Left renal cortex interstitium (tissue), 4 donors: ENCODE measurements around the gene ADAMTS19. TPM values are rescaled to one million over a fixed set of nuclear protein-coding genes. Genes with fewer than 3 reads are reported as not detected.

Experiments used
- DNase-seq, 4 donors: peaks; one replicate each; pipeline ENCODE4 v3.0.0-alpha.2; 2013; ENCODE audit warnings: low read depth in 4 of 4, low spot score in 2 of 4, missing footprints in 1 of 4
- polyA plus RNA-seq, 4 donors: library from polyadenylated mRNA; unstranded; fragments of 120-200 nt; gene quantifications; one replicate each; pipeline ENCODE4 v1.2.1, GENCODE V29; 2013; ENCODE audit not compliant: insufficient read length in 4 of 4

The ADAMTS19 gene
- polyA plus RNA-seq, 4 donors, result 4.0 to 6.6 (median 6.2) TPM

DNA sequence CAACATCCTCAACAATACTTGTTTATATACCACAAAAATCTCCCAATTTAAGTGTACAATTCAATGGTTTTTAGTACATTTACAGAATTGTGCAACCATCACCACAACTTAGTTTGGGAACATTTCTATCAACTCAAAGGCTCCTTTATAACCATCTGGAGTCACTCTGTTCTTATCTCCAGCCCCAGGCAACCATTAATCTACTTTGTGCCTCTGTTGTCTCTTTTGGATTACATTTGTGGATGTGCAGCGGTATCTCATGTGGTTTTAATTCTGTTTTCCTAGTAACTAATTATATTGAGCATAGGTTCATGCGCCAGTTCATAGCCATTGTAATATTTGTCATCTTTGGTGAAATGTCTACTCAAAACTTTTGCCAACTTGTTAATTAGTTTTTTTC, 14.4 kb downstream of the ADAMTS19 start:
- no peak for DNase-seq

GRCh38 chr5:129476751-129477150, 16.7 kb downstream of the ADAMTS19 start:
- DNase-seq, result no peak

DNA sequence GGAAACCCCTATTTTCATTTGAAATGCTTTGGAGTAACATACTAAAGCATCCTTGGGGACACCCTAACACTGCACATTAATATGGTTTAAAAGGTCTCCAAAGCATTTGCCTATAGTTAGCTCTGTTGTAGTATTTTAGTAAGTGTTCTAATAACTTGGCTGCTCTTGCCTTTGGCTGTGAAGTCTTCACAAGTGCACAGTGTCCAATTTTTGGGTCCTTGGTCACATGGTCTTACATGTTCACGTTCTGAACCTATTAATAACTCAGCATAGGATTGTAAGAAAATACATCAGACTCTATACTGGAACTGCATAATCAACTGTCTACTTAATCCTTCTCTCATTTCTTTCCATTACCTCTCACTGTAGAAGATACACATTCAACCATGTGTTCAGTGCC, 17.4 kb downstream of the ADAMTS19 start:
- no peak for DNase-seq

GRCh38 chr5:129481161-129481560, 21.1 kb downstream of the ADAMTS19 start:
- no peak for DNase-seq

- DNase-seq, result no peak
These were observed 36.3 kb downstream of the ADAMTS19 start for GRCh38 chr5:129496421-129496820.

DNA sequence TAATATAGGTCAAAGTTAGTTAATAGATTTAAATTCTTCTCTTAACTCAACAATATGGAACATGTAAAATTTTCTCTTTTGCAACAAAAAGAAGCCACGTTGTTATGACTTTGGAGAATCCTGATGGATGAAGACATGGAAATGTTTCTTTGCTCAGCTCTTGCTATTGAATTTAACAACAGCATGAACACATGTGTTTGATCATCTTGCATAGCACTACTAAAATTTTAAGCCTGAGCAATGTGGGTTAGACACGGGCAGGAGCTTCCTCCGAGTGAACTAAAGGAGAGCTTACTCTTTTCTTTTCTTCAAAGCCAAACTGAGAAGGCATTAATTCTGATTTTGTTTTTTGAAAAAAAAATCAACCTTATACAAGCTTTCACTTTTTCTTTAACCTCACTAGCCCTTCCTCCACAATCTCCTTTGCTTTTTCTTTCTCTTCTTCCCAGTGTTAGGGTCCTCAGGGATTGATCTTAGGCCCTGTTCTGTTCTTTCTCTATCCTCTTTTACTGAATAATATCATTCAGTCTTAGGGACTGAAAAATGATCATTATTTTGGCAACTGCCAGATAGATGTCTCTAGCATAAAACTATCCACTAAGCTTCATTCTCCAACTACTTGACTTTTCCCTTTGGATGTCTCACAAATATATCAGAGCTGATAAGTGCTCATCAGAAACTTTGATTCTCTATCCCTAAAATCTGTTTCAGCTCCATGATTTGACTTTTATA, 36.9 kb downstream of the ADAMTS19 start:
- DNase-seq, result no peak

GRCh38 chr5:129499208-129499852, 39.2 kb downstream of the ADAMTS19 start:
- DNase-seq, result no peak

GRCh38 chr5:129500101-129500500, 40.0 kb downstream of the ADAMTS19 start:
- no peak for DNase-seq

GRCh38 chr5:129506086-129506485, 46.0 kb downstream of the ADAMTS19 start:
- no peak for DNase-seq

GRCh38 chr5:129506950-129507349, 46.9 kb downstream of the ADAMTS19 start:
- DNase-seq, result no peak

DNA sequence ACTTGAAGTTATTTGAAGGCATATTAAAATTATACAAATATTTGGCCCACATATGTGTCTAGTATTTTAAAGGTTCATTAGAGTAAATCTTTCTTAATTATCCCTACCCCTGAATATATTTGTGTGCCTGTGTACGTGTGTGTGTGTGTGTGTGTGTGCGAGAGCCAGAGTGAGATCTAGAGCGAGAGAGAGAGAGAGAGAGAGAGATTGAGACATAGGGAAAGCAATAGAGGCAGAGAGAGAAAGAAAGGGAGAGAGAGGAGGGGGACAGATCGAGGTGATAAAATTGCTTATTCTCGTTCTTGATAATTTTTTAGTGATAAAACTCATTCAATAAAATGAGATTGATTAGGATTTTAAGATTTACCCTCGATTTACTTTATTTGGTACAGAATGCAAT, 47.4 kb downstream of the ADAMTS19 start:
- no peak for DNase-seq

DNA sequence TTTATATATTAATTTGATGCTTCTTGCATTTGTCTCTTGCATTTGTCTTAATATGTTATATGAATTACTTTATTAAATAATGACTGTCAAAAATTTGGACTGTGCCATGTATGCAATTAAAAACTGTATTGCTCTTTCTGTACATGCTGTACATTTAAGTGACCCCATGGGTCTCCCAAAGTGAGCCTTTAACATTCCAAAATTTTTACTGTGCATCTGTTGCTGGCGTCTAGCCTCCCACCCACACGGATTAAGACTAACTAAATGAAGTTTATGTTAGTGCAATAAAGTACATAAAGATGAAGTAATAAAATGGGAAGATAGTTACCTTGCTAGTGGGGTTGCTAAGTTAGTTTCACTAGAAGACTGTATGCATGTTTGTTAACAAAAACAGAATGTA, 48.5 kb downstream of the ADAMTS19 start:
- DNase-seq, result no peak

- no peak for DNase-seq
These were observed 49.4 kb downstream of the ADAMTS19 start for GRCh38 chr5:129509363-129509975.

- no peak for DNase-seq
These were observed 51.2 kb downstream of the ADAMTS19 start for GRCh38 chr5:129511291-129511690.

DNA sequence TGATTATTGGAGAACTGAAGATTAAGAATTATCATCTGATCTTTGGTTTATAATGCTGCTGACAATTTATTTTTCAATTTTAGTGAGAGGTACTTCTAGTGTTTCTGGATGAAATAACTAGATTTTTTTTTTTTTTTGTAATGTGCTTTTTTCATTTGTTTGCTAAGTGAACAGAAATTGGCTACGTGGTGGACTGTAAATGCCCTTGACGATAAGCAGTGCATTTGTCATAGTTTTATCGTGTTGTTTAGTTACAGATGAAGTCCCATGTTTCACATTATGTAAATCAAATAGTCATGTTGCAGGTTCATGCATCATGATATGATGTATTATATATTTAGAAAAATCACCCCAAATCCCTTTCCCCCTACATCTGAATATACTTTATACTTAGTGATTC, 81.0 kb downstream of the ADAMTS19 start:
- DNase-seq, result no peak

- DNase-seq, result no peak
These were observed 81.7 kb downstream of the ADAMTS19 start for GRCh38 chr5:129541648-129542251.

- DNase-seq, result no peak
These were observed 87.0 kb downstream of the ADAMTS19 start for GRCh38 chr5:129547137-129547536.

DNA sequence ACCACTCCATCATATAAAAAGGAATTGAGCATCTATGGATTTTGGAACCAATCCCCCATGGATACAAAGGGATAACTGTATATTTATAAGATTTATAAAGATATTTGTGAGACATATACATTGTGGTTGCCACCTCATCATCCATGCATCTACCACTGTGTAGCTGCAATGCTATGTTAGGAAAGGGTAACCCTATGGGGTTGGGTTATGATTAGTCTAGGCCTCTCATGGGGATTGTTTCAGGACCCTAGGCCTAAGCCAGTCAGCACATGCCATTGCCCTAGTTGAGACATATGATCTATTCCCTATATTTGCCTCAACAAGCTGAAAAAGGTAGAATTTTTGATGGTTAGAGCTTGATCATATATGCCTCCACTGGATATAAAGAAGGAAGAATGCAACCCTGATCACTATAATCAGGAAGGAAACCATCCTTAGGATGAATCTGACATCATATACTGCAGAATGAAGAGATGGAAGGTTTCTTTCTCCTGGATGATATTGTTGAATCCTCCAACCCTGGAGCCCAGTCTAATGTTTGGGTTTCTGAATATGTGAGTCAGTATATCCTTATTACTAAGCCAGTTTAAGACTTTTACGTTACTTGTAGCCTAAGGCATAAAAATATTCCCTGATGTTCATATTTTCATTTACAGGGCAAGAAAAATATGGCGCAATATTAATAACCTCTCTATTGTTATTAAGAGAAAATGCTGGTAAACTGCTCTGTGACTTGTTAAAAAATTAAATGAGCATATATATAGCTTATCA, 94.2 kb downstream of the ADAMTS19 start:
- no peak for DNase-seq

DNA sequence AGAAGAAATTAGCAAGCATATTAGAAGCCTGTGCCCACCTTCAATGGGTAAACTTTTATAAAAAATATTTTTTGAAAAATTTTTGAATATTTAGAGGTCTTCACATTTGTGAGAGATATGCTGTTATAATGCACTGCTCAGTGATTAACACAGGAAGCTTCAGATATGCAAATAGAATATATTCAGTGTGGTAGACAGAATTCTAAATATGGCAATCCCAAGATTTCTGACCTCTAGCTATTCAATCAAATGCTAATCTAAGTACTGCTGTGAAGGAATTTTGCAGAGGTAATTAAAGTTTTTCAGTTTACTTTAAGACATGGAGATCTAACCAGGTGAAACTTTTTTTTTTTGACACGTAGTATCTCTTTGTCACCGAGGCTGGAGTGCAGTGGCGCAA, 103.5 kb downstream of the ADAMTS19 start:
- no peak for DNase-seq

DNA sequence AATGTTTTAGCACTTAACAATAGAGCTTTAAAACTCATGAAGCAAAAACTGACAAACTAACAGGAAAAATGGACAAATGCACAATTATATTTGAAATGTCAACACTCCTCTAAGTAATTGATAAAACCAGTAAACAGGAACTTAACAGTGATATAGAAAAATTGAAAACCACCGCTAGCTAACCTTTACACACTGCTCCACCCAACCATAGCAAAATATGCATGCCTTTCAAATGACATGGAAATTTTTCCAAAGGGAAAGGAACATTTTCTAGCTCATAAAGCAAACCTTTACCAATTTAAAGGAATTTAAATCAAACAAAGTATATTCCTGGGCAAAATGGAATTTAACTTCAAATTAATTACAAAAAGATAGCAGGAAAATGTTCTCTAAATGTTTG, 109.2 kb downstream of the ADAMTS19 start:
- no peak for DNase-seq

DNA sequence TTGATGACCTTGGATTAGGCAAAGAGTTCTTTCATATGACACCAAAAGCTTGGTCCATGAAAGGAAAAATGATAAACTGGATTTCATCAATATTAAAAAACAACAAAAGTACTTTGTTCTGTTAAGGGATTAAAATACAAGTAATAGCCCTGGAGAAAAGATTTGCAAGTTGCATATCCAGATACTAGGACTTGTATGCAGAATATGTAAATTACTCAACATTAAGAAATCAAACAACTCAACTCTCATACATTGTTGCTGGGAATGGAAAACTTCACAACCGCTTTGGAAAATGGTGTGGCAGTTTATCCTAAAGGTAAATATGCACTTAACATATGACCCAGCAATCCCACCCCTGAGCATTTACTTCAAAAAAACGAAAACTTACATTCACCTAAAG, 112.0 kb downstream of the ADAMTS19 start:
- DNase-seq, result no peak
